Suprapubic skin (tissue), 4 donors: ENCODE results near the gene CDK5R2. TPM values are rescaled to one million over a fixed set of nuclear protein-coding genes. Genes with fewer than 3 reads are reported as not detected.

Source experiments
- DNase-seq, 2 donors: peaks; one replicate each; pipeline ENCODE4 v3.0.0-alpha.2; 2019; ENCODE audit warnings: low spot score in 2 of 2
- H3K27ac ChIP-seq: fragments of 200-600 bp; sonication (generic); one replicate; pipeline ENCODE4 v1.5.1; 2019
- H3K27me3 ChIP-seq: fragments of 200-600 bp; sonication (generic); one replicate; pipeline ENCODE4 v1.5.1; 2019
- H3K36me3 ChIP-seq: fragments of 200-600 bp; sonication (generic); one replicate; pipeline ENCODE4 v1.5.1; 2019
- H3K4me1 ChIP-seq: fragments of 200-600 bp; sonication (generic); one replicate; pipeline ENCODE4 v1.5.1; 2019
- H3K4me3 ChIP-seq: fragments of 200-600 bp; sonication (generic); one replicate; pipeline ENCODE4 v1.5.1; 2019; ENCODE audit warnings: mild to moderate bottlenecking
- H3K9me3 ChIP-seq: fragments of 200-600 bp; sonication (generic); one replicate; pipeline ENCODE4 v1.5.1; 2019
- EP300 ChIP-seq: sonication (generic); formaldehyde crosslinking; IDR thresholded peaks from one replicate; pipeline ENCODE4 v1.6.1; 2017; ENCODE audit warnings: antibody characterized with exemption
- POLR2A ChIP-seq, 2 donors: fragments of 450-650 bp; IDR thresholded peaks; one replicate each; pipeline ENCODE4 v1.6.1; 2017; ENCODE audit warnings: antibody characterized with exemption in 2 of 2, mild to moderate bottlenecking in 2 of 2, moderate library complexity in 2 of 2
- POLR2AphosphoS5 ChIP-seq, 3 donors: sonication (generic); formaldehyde crosslinking; IDR thresholded peaks; one replicate each; pipeline ENCODE4 v1.6.1; 2017; ENCODE audit warnings: antibody characterized with exemption in 3 of 3
- WGBS: methylation state at CpG from one replicate; pipeline ENCODE4 v1.1.5; 2018; 5-methylcytosine and 5-hydroxymethylcytosine counted together
- total RNA-seq, 4 donors: library from RNA; depleted of rRNA; stranded (reverse); fragments of >200 nt; gene quantifications; one replicate each; pipeline ENCODE4 v1.1.0, GENCODE V29; 2016
- TF ChIP-seq, protein P1 (sequence below), 2 donors: fragments of 200-600 bp in 1 of 2; fragments of 450-650 bp in 1 of 2; sonication (generic) in 1 of 2; IDR thresholded peaks; one replicate each; pipeline ENCODE4 v1.5.1; 2016 to 2019; ENCODE audit warnings: antibody characterized with exemption in 2 of 2, mild to moderate bottlenecking in 1 of 2, moderate library complexity in 1 of 2

CDK5R2 gene
- not detected for total RNA-seq

DNA sequence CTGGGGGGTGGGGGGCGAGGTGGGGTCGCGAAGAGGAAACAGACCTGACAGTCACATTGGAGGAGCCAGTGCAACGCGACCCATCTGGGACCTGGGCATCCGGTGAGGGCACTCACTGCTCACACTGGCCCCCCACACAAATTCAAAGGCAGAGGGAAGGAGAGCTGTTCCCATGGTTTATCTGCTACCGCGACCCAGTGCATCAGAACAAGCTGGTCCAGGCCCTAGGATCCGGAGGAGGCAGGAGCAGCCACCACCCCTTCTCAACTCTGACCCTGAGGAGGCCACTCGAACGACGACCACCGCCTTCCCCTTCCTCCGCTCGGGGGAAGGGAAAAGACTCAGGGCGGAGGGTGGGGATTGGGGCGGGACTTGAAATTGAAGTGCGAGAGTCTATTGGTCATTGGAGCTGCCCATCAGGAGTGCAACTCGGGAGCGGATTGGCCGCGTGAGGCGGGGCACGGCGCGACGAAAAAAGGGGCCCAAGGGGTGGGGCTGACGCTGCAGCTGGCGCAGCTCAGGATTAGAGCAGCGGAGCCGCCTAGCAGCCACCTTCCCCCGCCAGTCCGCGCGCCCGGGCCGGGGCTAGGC is at the start of gene CDK5R2:
CDK5R2 (plus strand) TSS at position 526 of the 591 bp plus-strand sequence. CDS start 155 bp downstream, outside the sequence.
- no peaks in the 10 kb centered on the region for H3K36me3 ChIP-seq
- WGBS, result under 1% methylated on average over 29 of the region's 37 CpGs
- no peaks in the 10 kb centered on the region for H3K9me3 ChIP-seq
- TF ChIP-seq POLR2AphosphoS5 (IDR thresholded peaks at IDR 0.05) (no peak), POLR2A (IDR thresholded peaks at IDR 0.05) (no peak), EP300 (no peak)
- TF ChIP-seq, protein P1, sequence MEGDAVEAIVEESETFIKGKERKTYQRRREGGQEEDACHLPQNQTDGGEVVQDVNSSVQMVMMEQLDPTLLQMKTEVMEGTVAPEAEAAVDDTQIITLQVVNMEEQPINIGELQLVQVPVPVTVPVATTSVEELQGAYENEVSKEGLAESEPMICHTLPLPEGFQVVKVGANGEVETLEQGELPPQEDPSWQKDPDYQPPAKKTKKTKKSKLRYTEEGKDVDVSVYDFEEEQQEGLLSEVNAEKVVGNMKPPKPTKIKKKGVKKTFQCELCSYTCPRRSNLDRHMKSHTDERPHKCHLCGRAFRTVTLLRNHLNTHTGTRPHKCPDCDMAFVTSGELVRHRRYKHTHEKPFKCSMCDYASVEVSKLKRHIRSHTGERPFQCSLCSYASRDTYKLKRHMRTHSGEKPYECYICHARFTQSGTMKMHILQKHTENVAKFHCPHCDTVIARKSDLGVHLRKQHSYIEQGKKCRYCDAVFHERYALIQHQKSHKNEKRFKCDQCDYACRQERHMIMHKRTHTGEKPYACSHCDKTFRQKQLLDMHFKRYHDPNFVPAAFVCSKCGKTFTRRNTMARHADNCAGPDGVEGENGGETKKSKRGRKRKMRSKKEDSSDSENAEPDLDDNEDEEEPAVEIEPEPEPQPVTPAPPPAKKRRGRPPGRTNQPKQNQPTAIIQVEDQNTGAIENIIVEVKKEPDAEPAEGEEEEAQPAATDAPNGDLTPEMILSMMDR (IDR thresholded peaks at IDR 0.05), result no peak
- peaks cover 96% of the 10 kb centered on the region for H3K27me3 ChIP-seq
- peaks cover 27% of the 10 kb centered on the region for H3K4me1 ChIP-seq
- peak within 1 kb of the TSS; percentile 37 for H3K4me3 ChIP-seq
- no peak for DNase-seq
- no peak within 1 kb of the TSS for H3K27ac ChIP-seq

DNA sequence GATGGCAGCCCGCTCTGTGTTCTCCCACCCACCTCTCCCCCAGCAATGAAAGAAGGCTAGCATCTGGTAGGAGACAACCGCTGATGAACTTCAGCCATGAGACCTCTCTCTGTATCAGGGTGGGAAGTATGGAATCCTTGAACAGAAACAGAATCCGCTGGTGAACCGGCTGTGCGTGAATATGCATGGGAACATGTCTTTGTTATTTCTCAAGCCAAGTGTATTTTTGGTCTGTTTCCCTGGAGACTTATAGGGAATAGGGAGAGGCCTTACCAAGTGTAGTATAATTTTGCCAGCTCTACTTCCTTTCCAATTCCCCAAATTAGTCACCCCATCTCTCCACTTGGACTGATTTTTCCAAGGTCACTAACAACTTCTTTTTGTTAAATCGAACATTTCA is 48.7 kb upstream of the CDK5R2 start:
- no peak overlapping the region for H3K27ac ChIP-seq
- WGBS, result 89% methylated on average over 6 of the region's 6 CpGs
- no peak overlapping the region for H3K4me3 ChIP-seq
- TF ChIP-seq POLR2A (IDR thresholded peaks at IDR 0.05) (no peak), EP300 (no peak), POLR2AphosphoS5 (IDR thresholded peaks at IDR 0.05) (no peak)
- TF ChIP-seq, protein P1 (IDR thresholded peaks at IDR 0.05), result no peak
- no peaks in the 10 kb centered on the region for H3K9me3 ChIP-seq
- no peak for DNase-seq
- peaks cover 6% of the 10 kb centered on the region for H3K27me3 ChIP-seq
- H3K4me1 ChIP-seq, result peaks cover 13% of the 10 kb centered on the region
- H3K36me3 ChIP-seq, result no peaks in the 10 kb centered on the region

DNA sequence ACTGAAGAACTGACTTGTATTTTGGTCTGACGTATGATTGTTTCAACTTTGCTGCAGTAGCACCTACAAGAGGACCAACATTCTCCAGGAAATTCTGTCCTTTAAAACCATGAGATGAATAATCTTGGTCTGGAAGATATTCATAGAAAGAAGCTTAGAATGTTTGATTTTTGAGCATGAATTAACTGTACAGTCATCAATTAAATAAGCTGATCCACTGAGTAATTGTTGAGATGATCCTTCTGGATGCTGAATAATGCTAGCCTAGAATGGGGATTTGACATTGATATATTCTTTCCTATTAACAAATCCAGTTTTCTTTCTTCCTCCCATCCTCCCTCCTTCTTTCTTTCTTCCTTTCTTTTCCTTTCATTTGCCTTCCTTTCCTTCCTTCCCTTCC is 39.0 kb upstream of the CDK5R2 start:
- H3K9me3 ChIP-seq, result no peaks in the 10 kb centered on the region
- peaks cover 25% of the 10 kb centered on the region for H3K27me3 ChIP-seq
- H3K27ac ChIP-seq, result no peak overlapping the region
- no peaks in the 10 kb centered on the region for H3K36me3 ChIP-seq
- no peak overlapping the region for H3K4me3 ChIP-seq
- H3K4me1 ChIP-seq, result no peaks in the 10 kb centered on the region
- WGBS, result 100% methylated on average over 1 of the region's 1 CpG
- TF ChIP-seq POLR2AphosphoS5 (IDR thresholded peaks at IDR 0.05) (no peak), POLR2A (IDR thresholded peaks at IDR 0.05) (no peak), EP300 (no peak)
- TF ChIP-seq, protein P1 (IDR thresholded peaks at IDR 0.05), result no peak
- no peak for DNase-seq

DNA sequence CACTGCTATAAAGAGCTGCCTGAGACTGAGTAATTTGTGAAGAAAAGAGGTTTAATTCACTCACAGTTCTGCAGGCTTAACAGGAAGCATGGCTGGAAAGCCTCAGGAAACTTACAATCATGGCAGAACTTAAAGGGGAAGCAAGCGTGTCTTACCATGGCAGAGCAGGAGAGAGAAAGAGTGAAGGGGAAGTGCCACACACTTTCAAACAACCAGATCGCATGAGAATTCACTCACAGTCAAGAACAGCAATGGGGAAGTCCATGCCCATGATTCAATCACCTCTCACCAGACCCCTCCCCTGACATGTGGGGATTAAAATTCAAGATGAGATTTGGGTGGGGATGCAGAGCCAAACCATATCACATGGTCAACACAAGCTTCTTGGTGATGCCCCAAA is 34.7 kb upstream of the CDK5R2 start:
- no peaks in the 10 kb centered on the region for H3K9me3 ChIP-seq
- H3K27ac ChIP-seq, result no peak overlapping the region
- no peaks in the 10 kb centered on the region for H3K4me1 ChIP-seq
- no peak for DNase-seq
- WGBS, result 91% methylated on average over 2 of the region's 2 CpGs
- H3K36me3 ChIP-seq, result no peaks in the 10 kb centered on the region
- peaks cover 26% of the 10 kb centered on the region for H3K27me3 ChIP-seq
- no peak overlapping the region for H3K4me3 ChIP-seq
- TF ChIP-seq, protein P1 (IDR thresholded peaks at IDR 0.05), result no peak
- TF ChIP-seq POLR2A (IDR thresholded peaks at IDR 0.05) (no peak), POLR2AphosphoS5 (IDR thresholded peaks at IDR 0.05) (no peak), EP300 (no peak)

DNA sequence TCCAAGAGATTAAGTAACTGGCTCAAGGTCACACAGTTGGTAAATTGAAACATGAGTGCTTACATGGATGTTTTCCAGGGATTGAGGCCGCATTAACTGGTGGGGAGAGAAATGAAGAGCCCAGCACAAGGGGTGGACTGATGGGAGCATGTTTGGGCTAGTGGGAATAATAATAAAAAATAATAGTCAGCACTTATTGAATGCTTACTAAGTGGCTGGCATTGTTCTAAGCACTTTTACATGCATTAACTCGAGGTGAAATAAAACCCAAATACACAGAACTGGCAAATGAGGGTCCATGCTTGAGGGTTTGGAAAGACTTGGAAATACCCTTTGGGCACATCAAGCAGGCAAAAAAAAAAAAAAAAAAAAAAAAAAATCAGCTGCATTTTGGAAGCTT is 34.0 kb upstream of the CDK5R2 start:
- no peaks in the 10 kb centered on the region for H3K4me1 ChIP-seq
- H3K36me3 ChIP-seq, result no peaks in the 10 kb centered on the region
- DNase-seq, result no peak
- no peaks in the 10 kb centered on the region for H3K9me3 ChIP-seq
- no peak overlapping the region for H3K4me3 ChIP-seq
- H3K27me3 ChIP-seq, result peaks cover 29% of the 10 kb centered on the region
- H3K27ac ChIP-seq, result no peak overlapping the region
- TF ChIP-seq POLR2A (IDR thresholded peaks at IDR 0.05), result no peak
- TF ChIP-seq EP300, result no peak
- TF ChIP-seq, protein P1 (IDR thresholded peaks at IDR 0.05), result no peak
- no peak for TF ChIP-seq POLR2AphosphoS5 (IDR thresholded peaks at IDR 0.05)
- 71% methylated on average over 2 of the region's 2 CpGs for WGBS
